Endometrium (tissue), 2 donors: Measurements from ENCODE around the gene PDE9A.

Experiments
- FAIRE-seq: peaks from 2 replicates; lab custom pipeline; 2012; peaks lifted over from hg19 to GRCh38; lab: Jason Lieb, UNC
- donor health status: control.
- donor health status: control.

PDE9A gene

GRCh38 chr21:42741066-42741465 is 87.6 kb downstream of the PDE9A start:
- FAIRE-seq, result no peak

DNA sequence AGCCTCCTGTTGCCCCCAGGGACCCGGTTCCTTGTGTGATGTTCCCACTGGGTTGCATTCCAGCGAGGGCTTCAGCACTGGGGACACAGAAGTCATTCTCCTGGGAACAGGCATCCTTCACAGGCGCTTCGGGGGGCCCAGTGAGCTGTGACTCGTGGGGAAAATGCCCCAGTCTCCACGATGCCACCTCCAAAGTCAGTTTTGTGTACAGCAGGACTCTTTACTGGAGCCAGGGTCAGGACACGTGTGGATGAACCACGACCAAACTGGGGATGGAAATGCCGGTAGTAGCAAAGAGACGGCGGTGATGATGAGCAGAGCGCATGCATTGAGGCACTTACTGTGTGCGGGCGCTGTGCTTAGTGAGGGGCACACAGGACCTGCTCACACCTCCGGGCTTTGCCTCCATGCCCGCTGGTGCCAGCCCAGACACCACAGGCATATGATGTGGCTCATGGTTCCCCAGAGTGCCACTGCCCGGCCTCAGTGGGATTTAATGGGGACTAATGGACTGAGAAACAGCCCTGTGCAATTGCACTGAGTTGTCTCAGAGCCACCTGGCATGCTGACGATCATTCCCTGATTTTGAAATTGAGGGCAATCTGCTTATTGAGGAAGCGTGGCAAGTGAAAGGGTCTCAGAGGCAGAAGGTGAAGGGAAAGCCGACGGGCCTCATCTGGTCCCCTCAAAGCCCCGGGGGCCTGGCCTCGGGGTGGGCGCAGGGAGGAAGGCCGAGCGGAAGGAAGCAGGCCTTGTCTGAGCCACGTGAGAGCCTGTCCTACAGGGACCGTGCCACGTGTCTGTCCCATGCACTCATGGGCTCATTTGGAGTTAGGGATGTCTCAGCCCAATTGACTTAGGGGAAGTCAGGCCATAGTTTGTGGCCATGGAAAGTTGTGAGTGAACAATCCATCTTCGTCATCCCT is 91.4 kb downstream of the PDE9A start:
- FAIRE-seq, result no peak

DNA sequence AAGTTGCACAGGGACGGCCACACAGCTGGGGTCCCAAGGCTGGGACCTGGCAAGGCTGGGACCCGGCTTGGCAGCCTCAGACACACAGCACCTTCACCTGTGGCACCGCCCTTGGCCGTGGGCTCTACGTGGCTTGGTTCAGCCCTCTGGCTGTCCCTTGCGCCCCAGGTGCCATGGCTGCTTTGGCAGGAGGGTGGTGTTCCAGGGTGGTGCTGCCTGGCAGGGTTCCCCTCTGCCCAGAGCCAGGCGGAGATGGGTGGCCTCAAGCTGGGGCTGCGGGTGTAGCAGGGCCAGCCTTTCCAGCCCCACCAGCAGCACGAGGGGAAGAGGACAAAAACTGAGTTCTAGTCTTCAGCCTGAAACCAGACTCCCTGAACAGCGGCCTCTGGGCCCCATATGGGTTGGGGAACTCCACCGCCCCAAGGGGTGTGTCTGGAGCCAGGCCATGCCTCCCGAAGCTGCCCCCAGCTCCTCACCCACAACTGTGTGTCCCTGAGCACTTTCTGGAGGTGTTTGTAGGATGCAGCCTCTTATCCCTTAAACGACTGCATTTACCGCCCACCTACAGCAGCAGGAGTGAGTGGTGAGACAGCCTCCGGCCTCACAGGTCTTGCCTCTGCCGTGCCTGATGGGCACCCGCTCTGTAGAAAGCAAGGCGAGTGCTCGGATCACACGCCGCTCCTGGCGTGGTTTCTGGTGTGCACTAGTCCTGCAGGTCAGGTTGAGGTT is 92.3 kb downstream of the PDE9A start:
- FAIRE-seq, result no peak

DNA sequence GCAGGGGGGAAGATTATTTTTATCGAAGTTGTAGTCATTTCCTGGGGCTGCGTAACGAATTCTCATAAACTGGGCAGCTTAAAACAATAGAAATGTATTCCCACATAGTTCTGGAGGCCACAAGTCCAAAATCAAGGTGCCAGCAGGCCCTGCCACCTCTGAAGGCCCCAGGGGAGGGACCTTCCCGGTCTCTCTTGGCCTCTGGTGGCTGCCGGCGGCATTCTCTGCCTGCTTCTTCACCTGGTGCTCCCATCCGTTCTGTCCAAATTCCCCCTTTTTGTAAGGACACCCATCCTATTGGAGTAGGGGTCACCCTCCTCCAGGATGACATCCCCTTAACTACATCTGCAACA is 92.8 kb downstream of the PDE9A start:
- FAIRE-seq, result no peak

- no peak for FAIRE-seq
Observed at GRCh38 chr21:42746593-42747275, 93.3 kb downstream of the PDE9A start.

DNA sequence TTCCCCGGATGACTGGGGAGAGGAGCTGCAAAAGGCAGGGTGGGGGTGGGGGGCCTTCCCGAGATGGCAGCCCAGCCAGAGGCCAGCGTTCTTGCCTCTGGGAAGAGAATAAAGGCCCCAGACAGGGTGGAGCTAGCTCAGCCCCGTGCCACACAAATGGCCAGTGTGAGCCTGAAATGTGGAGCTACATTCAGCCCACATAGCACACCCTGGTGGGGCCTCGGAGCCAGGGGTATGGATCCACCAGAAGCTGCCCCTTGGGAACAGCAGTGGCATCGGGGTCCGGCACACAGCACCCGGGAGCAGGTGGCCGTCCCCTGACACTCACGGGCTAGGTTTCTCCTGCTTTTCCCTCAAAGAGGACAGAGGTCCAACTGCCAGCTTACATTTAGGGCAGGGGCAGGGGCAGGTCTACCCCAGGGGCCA is 93.9 kb downstream of the PDE9A start:
- FAIRE-seq, result no peak

GRCh38 chr21:42747746-42748351 is 94.4 kb downstream of the PDE9A start:
- no peak for FAIRE-seq

DNA sequence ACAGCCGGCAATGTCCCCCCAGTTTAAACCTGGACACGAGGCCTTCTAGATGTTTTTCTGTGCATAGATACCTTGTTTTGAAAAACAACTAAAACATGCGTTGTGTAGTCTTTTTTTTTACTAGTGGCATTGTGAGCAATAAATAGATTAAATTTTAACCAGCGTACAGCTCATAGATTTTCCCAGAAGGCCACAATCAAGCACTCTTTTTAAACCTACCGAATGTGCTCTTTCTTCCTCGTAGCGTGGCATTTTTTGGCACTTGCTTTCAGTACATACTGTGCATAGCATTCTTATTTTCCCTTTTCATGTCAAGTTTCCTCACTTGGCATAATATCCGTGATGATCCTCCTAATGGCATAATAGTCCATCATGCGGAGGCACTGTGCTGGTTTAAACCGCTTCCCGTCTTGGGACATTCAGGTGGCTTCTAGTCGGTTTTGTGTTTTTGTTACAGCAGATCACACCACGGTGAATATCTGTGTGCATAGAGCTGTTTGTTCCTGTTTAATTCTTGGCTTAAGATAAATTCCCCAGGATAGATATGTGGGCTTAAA is 95.3 kb downstream of the PDE9A start:
- no peak for FAIRE-seq

- FAIRE-seq, result no peak
Observed at GRCh38 chr21:42750737-42751530, 97.5 kb downstream of the PDE9A start.

GRCh38 chr21:42751866-42752265 is 98.4 kb downstream of the PDE9A start:
- FAIRE-seq, result no peak

DNA sequence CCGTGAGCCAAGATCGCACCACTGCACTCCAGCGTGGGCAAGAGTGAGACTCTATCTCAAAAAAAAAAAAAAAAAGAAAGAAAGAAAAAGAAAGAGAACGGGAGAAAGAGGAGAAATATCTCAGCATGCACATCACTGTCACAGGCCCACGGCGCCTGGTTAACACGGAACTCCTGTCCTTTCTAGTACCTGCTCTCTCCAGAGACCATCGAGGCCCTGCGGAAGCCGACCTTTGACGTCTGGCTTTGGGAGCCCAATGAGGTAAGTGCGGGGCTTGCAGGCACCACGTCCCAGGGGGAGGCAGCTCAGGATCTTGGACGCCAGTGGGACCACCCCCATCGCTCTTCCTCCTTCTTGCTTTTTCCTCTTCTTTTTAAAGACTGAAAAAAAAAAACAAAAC is 100.4 kb downstream of the PDE9A start:
- no peak for FAIRE-seq

DNA sequence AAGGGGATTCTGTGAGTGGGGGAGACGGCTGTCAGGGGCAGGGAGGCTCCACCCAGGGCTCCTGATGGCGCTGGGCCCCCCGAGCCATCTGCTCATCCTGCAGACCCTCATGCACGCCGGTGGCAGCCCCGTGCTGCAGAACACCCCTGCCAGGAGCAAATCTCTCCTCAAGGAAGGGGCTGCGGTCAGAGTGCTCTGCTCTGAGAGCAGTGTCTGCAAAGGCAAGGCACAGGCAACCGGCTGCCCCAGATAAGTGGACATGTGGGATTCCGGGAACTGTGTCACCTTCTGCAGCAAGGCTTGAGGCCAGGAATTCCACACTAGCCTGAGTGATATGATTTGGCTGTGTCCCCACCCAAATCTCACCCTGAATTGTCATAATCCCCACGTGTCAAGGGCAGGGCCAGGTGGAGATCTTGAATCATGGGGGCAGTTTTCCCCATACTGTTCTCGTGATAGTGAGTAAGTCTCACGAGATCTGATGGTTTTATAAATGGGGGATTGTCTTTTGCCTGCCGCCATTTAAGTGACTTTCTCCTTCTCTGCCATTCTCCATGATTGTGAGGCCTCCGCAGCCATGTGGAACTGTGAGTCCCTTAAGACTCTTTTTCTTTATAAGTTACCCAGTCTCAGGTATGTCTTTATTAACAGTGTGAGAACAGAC is 101.0 kb downstream of the PDE9A start:
- FAIRE-seq, result no peak

GRCh38 chr21:42755031-42755665 is 101.7 kb downstream of the PDE9A start:
- FAIRE-seq, result no peak

- FAIRE-seq, result no peak
Observed at GRCh38 chr21:42755766-42756579, 102.6 kb downstream of the PDE9A start.

GRCh38 chr21:42756580-42757250 is 103.3 kb downstream of the PDE9A start:
- FAIRE-seq, result no peak

- no peak for FAIRE-seq
Observed at GRCh38 chr21:42757422-42757821, 104.0 kb downstream of the PDE9A start.

DNA sequence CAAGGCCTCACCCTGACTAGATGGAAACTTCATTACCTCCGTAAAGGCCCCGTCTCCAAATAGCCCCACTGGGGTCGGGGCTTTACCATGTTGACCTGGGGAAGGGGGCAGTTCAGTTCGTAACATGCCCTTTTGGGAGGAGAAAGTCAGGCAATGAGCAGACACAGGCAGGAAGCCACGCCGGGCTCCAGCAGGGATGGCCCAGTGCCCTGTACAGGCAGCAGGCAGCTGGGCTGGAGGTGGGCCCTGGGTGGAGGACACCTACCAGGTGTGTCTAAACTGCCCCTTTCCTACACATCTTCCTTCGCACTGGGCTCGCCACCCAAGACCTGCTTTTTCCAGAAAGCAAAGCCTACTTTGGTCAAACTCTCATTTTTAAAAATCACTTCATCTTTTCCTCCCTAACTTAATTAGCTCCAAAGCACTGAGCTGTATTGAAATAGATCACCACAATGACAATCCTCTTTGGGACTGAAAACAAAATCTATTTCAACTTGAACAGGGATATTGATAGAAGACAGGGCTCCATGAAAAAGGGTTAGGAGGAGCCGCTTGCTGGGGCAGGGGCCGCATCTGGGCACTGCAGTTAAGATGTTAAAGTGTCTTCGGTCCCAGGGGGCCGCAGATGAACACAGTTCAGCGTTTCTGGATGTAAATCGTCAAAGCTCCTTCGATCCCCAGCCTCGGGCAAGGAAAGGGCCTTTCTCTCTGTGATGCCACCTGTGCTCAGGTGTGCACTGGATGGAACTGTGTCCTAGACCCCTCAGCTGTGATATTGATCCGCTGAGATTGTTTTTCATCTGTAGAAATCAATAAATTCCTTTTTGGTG is 104.6 kb downstream of the PDE9A start:
- FAIRE-seq, result no peak
